HepG2 (cell line): Measurements from ENCODE around the gene RBM26. TPM values are rescaled to one million over a fixed set of nuclear protein-coding genes. Genes with fewer than 3 reads are reported as not detected.

Experiments
- DPF2 ChIP-seq: sonication (generic); formaldehyde crosslinking; IDR thresholded peaks from 2 replicates; pipeline ENCODE4 v1.4.0; 2020; ENCODE audit warnings: mild to moderate bottlenecking, low read depth, missing genetic modification reagents, borderline replicate concordance
- EEA1 ChIP-seq: sonication (generic); formaldehyde crosslinking; IDR thresholded peaks from 2 replicates; pipeline ENCODE4 v1.5.1; 2020; ENCODE audit warnings: mild to moderate bottlenecking, missing genetic modification reagents, borderline replicate concordance
- EHMT2 ChIP-seq: fragments of 200-600 bp; sonication (generic); IDR thresholded peaks from 2 replicates; pipeline ENCODE4 v1.7.0; 2017; ENCODE audit warnings: antibody characterized with exemption, low read depth, low read length, borderline replicate concordance
- GLI4 ChIP-seq: sonication (generic); formaldehyde crosslinking; IDR thresholded peaks from 2 replicates; pipeline ENCODE4 v1.5.1; 2020; ENCODE audit warnings: missing genetic modification reagents, mild to moderate bottlenecking, moderate library complexity, borderline replicate concordance
- HOXA9 ChIP-seq: sonication (generic); formaldehyde crosslinking; IDR thresholded peaks from 2 replicates; pipeline ENCODE4 v1.8.1; 2022; ENCODE audit warnings: missing genetic modification reagents, mild to moderate bottlenecking, moderate library complexity, borderline replicate concordance
- MED1 ChIP-seq: sonication (generic); formaldehyde crosslinking; IDR thresholded peaks from 2 replicates; pipeline ENCODE4 v1.4.0; 2020; ENCODE audit warnings: missing genetic modification reagents
- NONO ChIP-seq, 2 experiments: fragments of 450-650 bp in 1 of 2; sonication (generic) in 1 of 2; formaldehyde crosslinking in 1 of 2; IDR thresholded peaks in 1 of 2; conservative IDR thresholded peaks in 1 of 2; 2 replicates each; pipeline versions ENCODE4 v1.6.1 to v1.8.0; 2017 to 2022; ENCODE audit warnings: mild to moderate bottlenecking in 1 of 2, missing genetic modification reagents in 1 of 2, moderate library complexity in 1 of 2
- ONECUT2 ChIP-seq: sonication (generic); formaldehyde crosslinking; IDR thresholded peaks from 2 replicates; pipeline ENCODE4 v1.4.0; 2020; ENCODE audit warnings: missing genetic modification reagents
- POLR2AphosphoS5 ChIP-seq: IDR thresholded peaks from 2 replicates; pipeline ENCODE4 v1.6.1; 2012; ENCODE audit warnings: low read depth, low read length
- RAD21 ChIP-seq: fragments of 450-650 bp; formaldehyde crosslinking; IDR thresholded peaks from 2 replicates; pipeline ENCODE4 v1.5.0; 2020; ENCODE audit warnings: mild to moderate bottlenecking
- SAP130 ChIP-seq: IDR thresholded peaks from 2 replicates; pipeline ENCODE4 v1.6.1; 2016; ENCODE audit warnings: low read depth
- SOX5 ChIP-seq: IDR thresholded peaks from 2 replicates; pipeline ENCODE4 v1.6.1; 2016; ENCODE audit warnings: borderline replicate concordance
- TBP ChIP-seq: sonication (generic); formaldehyde crosslinking; IDR thresholded peaks from 2 replicates; pipeline ENCODE4 v1.5.0; 2020; ENCODE audit warnings: missing genetic modification reagents
- THYN1 ChIP-seq: sonication (generic); formaldehyde crosslinking; IDR thresholded peaks from 2 replicates; pipeline ENCODE4 v1.8.1; 2023; ENCODE audit warnings: low read depth, mild to moderate bottlenecking, moderate library complexity, missing genetic modification reagents, borderline replicate concordance
- TP53 ChIP-seq: sonication (generic); formaldehyde crosslinking; conservative IDR thresholded peaks from 2 replicates; pipeline ENCODE4 v1.4.0; 2020; ENCODE audit warnings: missing genetic modification reagents
- ZFP62 ChIP-seq: sonication (generic); formaldehyde crosslinking; IDR thresholded peaks from 2 replicates; pipeline ENCODE4 v1.4.0; 2020; ENCODE audit warnings: missing genetic modification reagents
- ZNF335 ChIP-seq: sonication (generic); formaldehyde crosslinking; IDR thresholded peaks from 2 replicates; pipeline ENCODE4 v1.4.0; 2020; ENCODE audit warnings: missing genetic modification reagents
- ZNF501 ChIP-seq: sonication (generic); formaldehyde crosslinking; IDR thresholded peaks from 2 replicates; pipeline ENCODE4 v1.5.1; 2020; ENCODE audit warnings: mild to moderate bottlenecking, moderate library complexity, missing genetic modification reagents
- ZNF674 ChIP-seq: sonication (generic); formaldehyde crosslinking; IDR thresholded peaks from 2 replicates; pipeline ENCODE4 v1.5.0; 2020; ENCODE audit warnings: low read depth, mild to moderate bottlenecking, missing genetic modification reagents
- ZNF737 ChIP-seq: sonication (generic); formaldehyde crosslinking; IDR thresholded peaks from 2 replicates; pipeline ENCODE4 v1.5.0; 2020; ENCODE audit warnings: missing genetic modification reagents, mild to moderate bottlenecking, borderline replicate concordance
- ZNF746 ChIP-seq: sonication (generic); formaldehyde crosslinking; IDR thresholded peaks from 2 replicates; pipeline ENCODE4 v1.8.0; 2022; ENCODE audit warnings: mild to moderate bottlenecking, missing genetic modification reagents
- ZNF841 ChIP-seq: sonication (generic); formaldehyde crosslinking; IDR thresholded peaks from 2 replicates; pipeline ENCODE4 v1.8.1; 2023; ENCODE audit warnings: missing genetic modification reagents, borderline replicate concordance
- polyA plus RNA-seq, 8 experiments: library from polyadenylated mRNA; depleted of rRNA in 3 of 8; stranded (reverse) in 7 of 8; unstranded in 1 of 8; fragments of >200 nt; fragmentation: Illumina TruSeq in 4 of 8; extraction: Trizol in 4 of 8; gene quantifications; 2 replicates each; pipeline versions ENCODE4 v1.2.1 to v1.2.3, GENCODE V29; 2011 to 2016; ENCODE audit warnings: low read depth in 4 of 8, missing spikeins in 1 of 8, mixed read lengths in 1 of 8; ENCODE audit not compliant: insufficient read depth in 1 of 8
- total RNA-seq, 5 experiments: library from RNA; depleted of rRNA; stranded (reverse); fragments of >200 nt; fragmentation: Illumina TruSeq; extraction: Trizol; gene quantifications; 2 replicates each; pipeline ENCODE4 v1.2.3, GENCODE V29; 2016; ENCODE audit warnings: low read depth in 1 of 5
- TF ChIP-seq, protein P1 (sequence below): sonication (generic); formaldehyde crosslinking; IDR thresholded peaks from 2 replicates; pipeline ENCODE4 v1.4.0; 2020; ENCODE audit warnings: missing genetic modification reagents
- TF ChIP-seq, protein P2 (sequence below): sonication (generic); formaldehyde crosslinking; IDR thresholded peaks from 2 replicates; pipeline ENCODE4 v1.4.0; 2020; ENCODE audit warnings: missing genetic modification reagents; ENCODE audit errors: not compliant biosample characterization
- TF ChIP-seq, protein P3 (sequence below): sonication (generic); formaldehyde crosslinking; IDR thresholded peaks from 2 replicates; pipeline ENCODE4 v1.8.0; 2022; ENCODE audit warnings: mild to moderate bottlenecking, missing genetic modification reagents, moderate library complexity
- TF ChIP-seq, protein P4 (sequence below): sonication (generic); formaldehyde crosslinking; IDR thresholded peaks from 2 replicates; pipeline ENCODE4 v1.4.0; 2020; ENCODE audit warnings: low read depth, mild to moderate bottlenecking, missing genetic modification reagents

The RBM26 gene
- total and polyA plus RNA-seq, 2 of the 13 experiments (the other 11 are each of a cell fraction or from before 2014, with no cell fraction given): 19.4 to 34.4 TPM

DNA sequence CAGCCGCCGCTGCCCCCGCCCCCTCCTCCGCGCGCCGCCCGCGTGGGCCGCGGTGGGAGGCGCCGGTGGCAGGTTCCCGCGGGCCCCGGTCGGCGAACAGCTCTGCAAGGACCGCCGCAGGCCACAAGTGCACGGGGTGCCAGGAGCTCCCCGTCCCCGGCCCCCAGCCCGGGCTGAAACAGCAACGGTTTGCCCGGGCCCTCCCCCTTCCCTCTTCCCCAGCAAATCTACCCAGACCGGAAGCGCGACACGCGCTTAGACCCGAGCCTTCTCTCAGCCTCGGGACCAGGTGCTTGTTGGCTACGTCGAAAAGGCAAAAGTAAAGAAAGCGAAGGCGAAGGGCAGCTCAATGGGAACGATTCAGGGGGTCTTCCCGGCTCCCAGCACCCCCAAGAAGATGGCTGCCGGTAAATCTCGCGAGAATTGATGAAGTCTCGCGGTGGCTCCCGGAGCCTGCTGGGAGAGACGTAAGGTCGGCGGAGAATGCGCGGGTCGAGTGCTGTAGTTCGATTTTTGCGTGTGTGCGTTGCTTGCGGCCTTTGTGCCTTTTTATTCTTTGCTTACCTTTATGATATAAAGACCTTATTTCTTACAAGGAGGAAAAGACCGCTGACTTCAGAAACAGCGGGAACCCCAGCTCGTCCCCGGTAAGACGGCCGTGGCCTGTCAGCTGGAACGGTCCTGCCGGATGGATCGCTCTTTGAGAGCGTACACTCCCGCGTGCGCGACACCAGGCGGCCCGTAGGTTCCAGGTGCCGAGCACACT is at the start of gene RBM26 (continued):
- peak; percentile 70 for TF ChIP-seq SAP130 (CRISPR knock-in tag)
- no peak for TF ChIP-seq TP53
- no peak for TF ChIP-seq SOX5 (CRISPR knock-in tag)
- TF ChIP-seq ZNF746 (CRISPR knock-in tag): 0 out of 2 replicates have a peak, but pooled peaks have one; percentile 24
- TF ChIP-seq, protein P1, sequence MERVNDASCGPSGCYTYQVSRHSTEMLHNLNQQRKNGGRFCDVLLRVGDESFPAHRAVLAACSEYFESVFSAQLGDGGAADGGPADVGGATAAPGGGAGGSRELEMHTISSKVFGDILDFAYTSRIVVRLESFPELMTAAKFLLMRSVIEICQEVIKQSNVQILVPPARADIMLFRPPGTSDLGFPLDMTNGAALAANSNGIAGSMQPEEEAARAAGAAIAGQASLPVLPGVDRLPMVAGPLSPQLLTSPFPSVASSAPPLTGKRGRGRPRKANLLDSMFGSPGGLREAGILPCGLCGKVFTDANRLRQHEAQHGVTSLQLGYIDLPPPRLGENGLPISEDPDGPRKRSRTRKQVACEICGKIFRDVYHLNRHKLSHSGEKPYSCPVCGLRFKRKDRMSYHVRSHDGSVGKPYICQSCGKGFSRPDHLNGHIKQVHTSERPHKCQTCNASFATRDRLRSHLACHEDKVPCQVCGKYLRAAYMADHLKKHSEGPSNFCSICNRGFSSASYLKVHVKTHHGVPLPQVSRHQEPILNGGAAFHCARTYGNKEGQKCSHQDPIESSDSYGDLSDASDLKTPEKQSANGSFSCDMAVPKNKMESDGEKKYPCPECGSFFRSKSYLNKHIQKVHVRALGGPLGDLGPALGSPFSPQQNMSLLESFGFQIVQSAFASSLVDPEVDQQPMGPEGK (CRISPR knock-in tag): peak; percentile 55
- TF ChIP-seq RAD21 (CRISPR knock-in tag): no peak; the same call in 1 of the 2 replicates
- 0 out of 2 replicates have a peak, but pooled peaks have one; percentile 64 for TF ChIP-seq ZNF841 (CRISPR knock-in tag)
- no peak for TF ChIP-seq ZNF674 (CRISPR knock-in tag)
- TF ChIP-seq HOXA9 (CRISPR knock-in tag): no peak
- TF ChIP-seq, protein P2, sequence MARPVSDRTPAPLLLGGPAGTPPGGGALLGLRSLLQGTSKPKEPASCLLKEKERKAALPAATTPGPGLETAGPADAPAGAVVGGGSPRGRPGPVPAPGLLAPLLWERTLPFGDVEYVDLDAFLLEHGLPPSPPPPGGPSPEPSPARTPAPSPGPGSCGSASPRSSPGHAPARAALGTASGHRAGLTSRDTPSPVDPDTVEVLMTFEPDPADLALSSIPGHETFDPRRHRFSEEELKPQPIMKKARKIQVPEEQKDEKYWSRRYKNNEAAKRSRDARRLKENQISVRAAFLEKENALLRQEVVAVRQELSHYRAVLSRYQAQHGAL: no peak
- no peak for TF ChIP-seq EHMT2
- no peak for TF ChIP-seq ZFP62 (CRISPR knock-in tag)
- TF ChIP-seq THYN1 (CRISPR knock-in tag): no peak
- TF ChIP-seq, protein P3, sequence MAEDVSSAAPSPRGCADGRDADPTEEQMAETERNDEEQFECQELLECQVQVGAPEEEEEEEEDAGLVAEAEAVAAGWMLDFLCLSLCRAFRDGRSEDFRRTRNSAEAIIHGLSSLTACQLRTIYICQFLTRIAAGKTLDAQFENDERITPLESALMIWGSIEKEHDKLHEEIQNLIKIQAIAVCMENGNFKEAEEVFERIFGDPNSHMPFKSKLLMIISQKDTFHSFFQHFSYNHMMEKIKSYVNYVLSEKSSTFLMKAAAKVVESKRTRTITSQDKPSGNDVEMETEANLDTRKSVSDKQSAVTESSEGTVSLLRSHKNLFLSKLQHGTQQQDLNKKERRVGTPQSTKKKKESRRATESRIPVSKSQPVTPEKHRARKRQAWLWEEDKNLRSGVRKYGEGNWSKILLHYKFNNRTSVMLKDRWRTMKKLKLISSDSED (CRISPR knock-in tag): no peak
- peak; percentile 52; the same call in 1 of the 2 replicates for TF ChIP-seq ZNF737 (CRISPR knock-in tag)
- peak; percentile 59 for TF ChIP-seq MED1
- TF ChIP-seq EEA1 (CRISPR knock-in tag): no peak
- TF ChIP-seq ZNF501: peak; percentile 83
- TF ChIP-seq GLI4 (CRISPR knock-in tag): peak; percentile 41; the same call in 1 of the 2 replicates
- TF ChIP-seq, protein P4, sequence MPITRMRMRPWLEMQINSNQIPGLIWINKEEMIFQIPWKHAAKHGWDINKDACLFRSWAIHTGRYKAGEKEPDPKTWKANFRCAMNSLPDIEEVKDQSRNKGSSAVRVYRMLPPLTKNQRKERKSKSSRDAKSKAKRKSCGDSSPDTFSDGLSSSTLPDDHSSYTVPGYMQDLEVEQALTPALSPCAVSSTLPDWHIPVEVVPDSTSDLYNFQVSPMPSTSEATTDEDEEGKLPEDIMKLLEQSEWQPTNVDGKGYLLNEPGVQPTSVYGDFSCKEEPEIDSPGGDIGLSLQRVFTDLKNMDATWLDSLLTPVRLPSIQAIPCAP (CRISPR knock-in tag): no peak
- TF ChIP-seq DPF2 (CRISPR knock-in tag): no peak
- TF ChIP-seq ONECUT2: peak; percentile 78
- TF ChIP-seq POLR2AphosphoS5: peak; percentile 95
- TF ChIP-seq ZNF335: no peak; the same call in 1 of the 2 replicates
- no peak for TF ChIP-seq NONO (IDR thresholded peaks at IDR 0.05)
- no peak for TF ChIP-seq NONO (CRISPR knock-in tag; conservative IDR thresholded peaks at IDR 0.05)
- TF ChIP-seq TBP: no peak
